Thymus (tissue), 14 donors: Measurements from ENCODE around the gene RBP4. TPM values are rescaled to one million over a fixed set of nuclear protein-coding genes. Genes with fewer than 3 reads are reported as not detected.

Experiments used
- DNase-seq, 9 donors: peaks; one replicate each; pipeline ENCODE4 v3.0.0-alpha.2; 2013; ENCODE audit warnings: low spot score in 9 of 9, low read depth in 6 of 9, missing footprints in 1 of 9
- H3K27ac ChIP-seq, 2 donors: one replicate each; pipeline ENCODE4 v1.5.1; 2013; ENCODE audit warnings: control low read depth in 1 of 2, low read depth in 1 of 2, low read length in 1 of 2, mild to moderate bottlenecking in 1 of 2, moderate library complexity in 1 of 2
- H3K27me3 ChIP-seq, 2 donors: one replicate each; pipeline ENCODE4 v1.5.1; 2013; ENCODE audit warnings: low read length in 1 of 2; ENCODE audit not compliant: control insufficient read depth in 2 of 2, insufficient read depth in 1 of 2
- H3K36me3 ChIP-seq, 2 donors: one replicate each; pipeline ENCODE4 v1.5.1; 2013; ENCODE audit warnings: low read length in 1 of 2, mild to moderate bottlenecking in 1 of 2, moderate library complexity in 1 of 2; ENCODE audit not compliant: control insufficient read depth in 2 of 2, insufficient read depth in 2 of 2
- H3K4me1 ChIP-seq, 2 donors: one replicate each; pipeline ENCODE4 v1.5.1; 2013; ENCODE audit warnings: low read length in 2 of 2; ENCODE audit not compliant: control insufficient read depth in 2 of 2, insufficient read depth in 2 of 2
- H3K4me3 ChIP-seq, 2 donors: one replicate each; pipeline ENCODE4 v1.5.1; 2013; ENCODE audit warnings: low read length in 2 of 2, control low read depth in 1 of 2, mild to moderate bottlenecking in 1 of 2
- H3K9me3 ChIP-seq, 2 donors: one replicate each; pipeline ENCODE4 v1.5.1; 2013; ENCODE audit warnings: low read length in 1 of 2, mild to moderate bottlenecking in 1 of 2; ENCODE audit not compliant: control insufficient read depth in 2 of 2, insufficient read depth in 1 of 2
- WGBS: extraction: QIAGEN DNeasy Blood & Tissue Kit; methylation state at CpG from one replicate; pipeline ENCODE4 v1.1.7; 2013; 5-methylcytosine and 5-hydroxymethylcytosine counted together
- long read RNA-seq, 10 donors: transcript quantifications; one replicate each; lab custom pipeline, GENCODE V29; 2026
- polyA plus RNA-seq: library from polyadenylated mRNA; stranded (reverse); fragments of 200-250 nt; gene quantifications from one replicate; pipeline ENCODE4 v1.2.3, GENCODE V29; 2013
- total RNA-seq: library from RNA; stranded (reverse); fragments of 120-200 nt; gene quantifications from one replicate; pipeline ENCODE4 v1.2.4, GENCODE V29; 2013
- donor health status: healthy.

Gene RBP4
- total RNA-seq (0.19 TPM), polyA plus RNA-seq (3.1 TPM)
- long read RNA-seq, donor 1, result 0 reads
- long read RNA-seq, donor 2, result 0 reads
- long read RNA-seq, donor 3, partial matches to known transcripts, result 0 of 1 reads
- long read RNA-seq, donor 3, other reads (novel, unspliced or antisense), result 0 of 1 reads
- long read RNA-seq, donor 4, result 0 reads
- long read RNA-seq, donor 5, result 0 reads
- long read RNA-seq, donor 6, result 0 reads
- long read RNA-seq, donor 7, result 0 reads
- long read RNA-seq, donor 8, result 0 reads
- long read RNA-seq, donor 9, partial matches to known transcripts, result 0 of 1 reads
- long read RNA-seq, donor 9, other reads (novel, unspliced or antisense), result 0 of 1 reads
- long read RNA-seq, donor 10, result 0 reads

DNA sequence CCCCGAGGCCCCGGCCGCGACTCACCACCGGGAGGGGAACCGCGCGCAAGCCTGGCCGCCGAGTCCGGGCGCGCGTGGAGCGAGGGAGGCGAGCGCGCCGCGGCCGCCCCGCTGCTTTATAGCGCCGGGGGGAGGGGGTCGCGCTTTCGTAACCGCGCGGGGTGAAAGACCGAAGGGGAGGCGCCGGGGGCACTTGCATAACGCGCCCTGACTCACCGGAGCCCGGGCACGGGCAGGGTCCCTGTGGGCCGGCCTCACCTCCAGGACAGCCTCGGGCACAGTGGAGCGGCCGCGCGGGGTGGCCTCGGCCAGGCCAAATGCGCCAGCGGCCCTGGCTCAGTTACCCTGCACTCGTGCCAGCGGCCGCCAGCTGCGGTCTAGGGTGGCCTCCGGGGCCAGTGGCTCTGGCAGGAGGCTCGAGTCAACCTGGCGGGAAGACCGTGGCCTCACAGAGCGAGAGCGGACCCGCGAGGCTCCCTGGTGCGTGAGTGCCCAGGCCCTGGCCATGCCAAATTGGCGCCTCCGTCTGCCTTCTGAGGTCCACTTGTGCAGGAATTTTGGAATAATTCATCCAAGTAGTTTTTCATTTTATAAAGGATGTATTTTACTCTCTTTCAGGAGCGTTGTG, at the start of gene RBP4:
Gene RBP4 (minus strand): TSS at position 90 of the 628 bp plus-strand sequence. CDS start 207 bp downstream, outside the sequence.
- no peaks in the 10 kb centered on the region for H3K36me3 ChIP-seq
- peaks cover 0 to 3% of the 10 kb centered on the region in 2 donors for H3K9me3 ChIP-seq
- peaks cover 31 to 54% of the 10 kb centered on the region in 2 donors for H3K27me3 ChIP-seq
- DNase-seq, result no peak
- no peak within 1 kb of the TSS for H3K27ac ChIP-seq
- no peaks in the 10 kb centered on the region for H3K4me1 ChIP-seq
- no peak within 1 kb of the TSS for H3K4me3 ChIP-seq
- 3% methylated on average over 63 of the region's 63 CpGs for WGBS

- WGBS, result 94% methylated on average over 7 of the region's 7 CpGs
- no peak overlapping the region for H3K27ac ChIP-seq
- no peaks in the 10 kb centered on the region for H3K36me3 ChIP-seq
- H3K27me3 ChIP-seq, result no peaks in the 10 kb centered on the region
- H3K9me3 ChIP-seq, result no peaks in the 10 kb centered on the region
- DNase-seq, result no peak
- no peaks in the 10 kb centered on the region for H3K4me1 ChIP-seq
- no peak overlapping the region for H3K4me3 ChIP-seq
These were observed 38.8 kb upstream of the RBP4 start for GRCh38 chr10:93639791-93640190.

- H3K9me3 ChIP-seq, result no peaks in the 10 kb centered on the region
- H3K27me3 ChIP-seq, result no peaks in the 10 kb centered on the region
- no peak overlapping the region for H3K27ac ChIP-seq
- no peak overlapping the region for H3K4me3 ChIP-seq
- no peaks in the 10 kb centered on the region for H3K4me1 ChIP-seq
- WGBS, result 91% methylated on average over 15 of the region's 15 CpGs
- H3K36me3 ChIP-seq, result no peaks in the 10 kb centered on the region
- DNase-seq, result no peak
These were observed 29.9 kb upstream of the RBP4 start for GRCh38 chr10:93630625-93631557.

- H3K4me1 ChIP-seq, result no peaks in the 10 kb centered on the region
- no peaks in the 10 kb centered on the region for H3K9me3 ChIP-seq
- no peaks in the 10 kb centered on the region for H3K36me3 ChIP-seq
- DNase-seq, result no peak
- H3K27ac ChIP-seq, result no peak overlapping the region
- 92% methylated on average over 7 of the region's 7 CpGs for WGBS
- H3K4me3 ChIP-seq, result no peak overlapping the region
- H3K27me3 ChIP-seq, result no peaks in the 10 kb centered on the region
These were observed 28.7 kb upstream of the RBP4 start for GRCh38 chr10:93629647-93630305.

GRCh38 chr10:93628858-93629257, 27.8 kb upstream of the RBP4 start:
- WGBS, result 97% methylated on average over 4 of the region's 4 CpGs
- no peak for DNase-seq
- Histone ChIP-seq H3K4me3 (no peak overlapping the region), H3K9me3 (no peaks in the 10 kb centered on the region), H3K4me1 (no peaks in the 10 kb centered on the region), H3K27me3 (no peaks in the 10 kb centered on the region), H3K27ac (no peak overlapping the region), H3K36me3 (no peaks in the 10 kb centered on the region)

DNA sequence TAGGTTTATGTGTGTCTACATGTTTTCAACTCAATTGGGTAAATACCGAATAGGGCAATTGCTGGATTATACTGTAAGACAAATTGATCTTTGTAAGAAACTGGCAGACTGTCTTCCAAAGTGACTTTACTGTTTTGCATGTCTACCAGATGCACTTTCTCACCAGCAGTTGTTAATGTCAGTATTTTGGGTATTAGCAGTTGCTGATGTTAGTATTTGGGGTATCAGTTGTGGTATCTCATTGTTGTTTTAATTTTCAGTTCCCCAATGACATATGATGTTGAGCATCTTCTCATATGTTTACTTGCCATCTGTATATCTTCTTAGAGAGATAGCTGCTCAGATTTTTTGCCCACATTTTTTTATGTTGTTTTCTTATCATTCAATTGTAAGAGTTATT, 21.9 kb upstream of the RBP4 start:
- WGBS, result 91% methylated on average over 1 of the region's 1 CpG
- H3K9me3 ChIP-seq, result no peaks in the 10 kb centered on the region
- H3K27ac ChIP-seq, result no peak overlapping the region
- H3K4me1 ChIP-seq, result no peaks in the 10 kb centered on the region
- no peaks in the 10 kb centered on the region for H3K27me3 ChIP-seq
- no peaks in the 10 kb centered on the region for H3K36me3 ChIP-seq
- DNase-seq, result no peak
- H3K4me3 ChIP-seq, result no peak overlapping the region

- WGBS, result 84% methylated on average over 7 of the region's 7 CpGs
- Histone ChIP-seq H3K27me3 (no peaks in the 10 kb centered on the region), H3K9me3 (no peaks in the 10 kb centered on the region), H3K4me1 (no peaks in the 10 kb centered on the region), H3K27ac (no peak overlapping the region), H3K4me3 (no peak overlapping the region), H3K36me3 (no peaks in the 10 kb centered on the region)
- DNase-seq, result no peak
These were observed 19.9 kb upstream of the RBP4 start for GRCh38 chr10:93620925-93621324.

GRCh38 chr10:93615576-93616235, 14.7 kb upstream of the RBP4 start:
- Histone ChIP-seq H3K4me3 (no peak overlapping the region), H3K4me1 (no peaks in the 10 kb centered on the region), H3K9me3 (no peaks in the 10 kb centered on the region), H3K36me3 (no peaks in the 10 kb centered on the region), H3K27me3 (peaks cover 0 to 2% of the 10 kb centered on the region in 2 donors), H3K27ac (no peak overlapping the region)
- no peak for DNase-seq
- 30% methylated on average over 9 of the region's 9 CpGs for WGBS
